ENCODE measurements around the gene TBC1D13. TPM values are rescaled to one million over a fixed set of nuclear protein-coding genes. Genes with fewer than 3 reads are reported as not detected.
"Not testable (repeated sequence)": the region's sequence is repeated elsewhere in the genome, so short reads cannot be mapped to it uniquely, and the experiment has no call there.

Gene TBC1D13
- total and polyA plus RNA-seq, 2 of the 4 experiments (the other 2 are of a cell fraction), result 9.1 to 26.4 TPM

DNA sequence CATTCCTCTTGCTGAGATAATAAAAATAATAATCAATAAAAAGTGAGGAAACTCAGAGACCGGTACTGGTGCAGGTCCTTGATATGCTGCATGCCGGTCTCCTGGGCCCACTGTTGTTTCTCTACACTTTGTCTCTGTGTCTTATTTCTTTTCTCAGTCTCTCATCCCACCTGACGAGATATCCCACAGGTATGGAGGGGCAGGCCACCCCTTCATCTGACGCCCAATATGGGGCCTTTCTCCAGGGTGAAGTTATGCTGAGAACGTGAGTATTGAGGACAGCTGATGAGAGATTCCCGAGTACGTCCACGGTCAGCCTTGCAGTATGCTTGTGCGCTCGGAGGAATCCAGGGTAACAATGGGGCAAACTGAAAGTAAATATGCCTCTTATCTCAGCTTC, 64.0 kb downstream of the TBC1D13 start:
- H3K56ac ChIP-seq (ENCODE audit: extremely low read depth, insufficient read depth, low read length); H3K9me3 ChIP-seq (ENCODE audit: control insufficient read depth, insufficient read depth, low read length); H3K36me3 ChIP-seq (ENCODE audit: control insufficient read depth, insufficient read depth, low read length); H4K20me1 ChIP-seq (ENCODE audit: insufficient read depth, low read length); H4K91ac ChIP-seq (ENCODE audit: insufficient read depth, low read depth, low read length); dilution Hi-C loops (cut with HindIII; ENCODE audit: low sequenced_read_pairs, unreplicated experiment); BruUV-seq (replicated peaks); DNase-seq; H3K4ac ChIP-seq (ENCODE audit: low read depth, low read length); H2AK5ac ChIP-seq (ENCODE audit: low read depth, low read length); H3K27me3 ChIP-seq (ENCODE audit: control insufficient read depth, insufficient read depth, low read length); H3K14ac ChIP-seq (replicated peaks; ENCODE audit: low read depth, low read length); H3K4me3 ChIP-seq (ENCODE audit: insufficient read depth, low read depth, low read length); H3K9ac ChIP-seq (ENCODE audit: low read depth, low read length); in situ Hi-C loops (cut with MboI; ENCODE audit: low sequenced_read_pairs); H3K23ac ChIP-seq (ENCODE audit: low read depth, low read length); POLR2A ChIA-PET (ENCODE audit: unreplicated experiment); H2BK20ac ChIP-seq (ENCODE audit: low read depth, low read length); H3K9me1 ChIP-seq (ENCODE audit: insufficient read depth, low read length); H4K5ac ChIP-seq (ENCODE audit: low read depth, low read length); ATAC-seq (ENCODE audit: low read depth); H3K18ac ChIP-seq (ENCODE audit: low read depth, low read length); H4K8ac ChIP-seq (ENCODE audit: low read depth in 2 of 2, low read length in 2 of 2); H2AFZ ChIP-seq (replicated peaks; ENCODE audit: low read length, poor library complexity); H3K4me1 ChIP-seq (ENCODE audit: control insufficient read depth, insufficient read depth, low read length); H2BK5ac ChIP-seq (ENCODE audit: low read depth, low read length, poor library complexity, severe bottlenecking); H2BK120ac ChIP-seq (ENCODE audit: low read depth, low read length); H3K27ac ChIP-seq (ENCODE audit: insufficient read depth, low read length); H3K4me2 ChIP-seq (ENCODE audit: low read depth, low read length); H2AK9ac ChIP-seq (replicated peaks; ENCODE audit: low read depth, low read length, poor library complexity); CTCF ChIA-PET; H2BK15ac ChIP-seq (ENCODE audit: low read depth, low read length): not testable (repeated sequence)
- no CpG with 5 or more reads among the region's 10 CpGs for WGBS, 2 experiments (ENCODE audit: extremely low coverage in 2 of 2, insufficient read length in 1 of 2)
- peaks cover 0 to 11% of the 10 kb centered on the region in 2 experiments; a peak in 2 of 4 replicates for H3K79me1 ChIP-seq (ENCODE audit: low read depth in 1 of 2, low read length in 2 of 2)
- intact Hi-C loops (cut with micrococcal nuclease), result loop anchor here (5.0 kb wide), 1 partner anchor 176 kb away; the partner anchor contains the start of gene SH3GLB2

All from IMR-90 (cell line).